Calu3 (cell line): ENCODE data around the gene GSTA4. TPM values are rescaled to one million over a fixed set of nuclear protein-coding genes. Genes with fewer than 3 reads are reported as not detected.
"Not testable (repeated sequence)": the region's sequence is repeated elsewhere in the genome, so short reads cannot be mapped to it uniquely, and the experiment has no call there.

Experiments
- Bru-seq: library from RNA; stranded (reverse); fragments of 400-500 nt; gene quantifications from one replicate; lab custom pipeline; 2021; lab: Mats Ljungman, UMichigan
- BruChase-seq, 2 experiments: library from RNA; stranded (reverse); fragments of 400-500 nt; gene quantifications; one replicate each; lab custom pipeline; 2021; lab: Mats Ljungman, UMichigan
- BruUV-seq: library from RNA; stranded (reverse); fragments of 400-500 nt; replicated peaks from 2 replicates; lab custom pipeline; 2021; lab: Mats Ljungman, UMichigan
- CTCF ChIA-PET: fragments of 300-600 bp; sonication (Branson Sonifier 250); formaldehyde crosslinking; loops from one replicate; lab custom pipeline; 2022; ENCODE audit warnings: antibody characterized with exemption; lab: Charles Lee
- DNase-seq: peaks from one replicate; pipeline ENCODE4 v3.0.0; 2022
- H3K27ac Mint-ChIP-seq: one replicate; pipeline ENCODE4 v1.8.0; 2022; ENCODE audit warnings: mixed read lengths; ENCODE audit not compliant: unreplicated experiment
- H3K27me3 Mint-ChIP-seq: one replicate; pipeline ENCODE4 v1.8.0; 2022; ENCODE audit warnings: mixed read lengths; ENCODE audit not compliant: unreplicated experiment
- H3K36me3 Mint-ChIP-seq: one replicate; pipeline ENCODE4 v1.8.0; 2022; ENCODE audit warnings: mild to moderate bottlenecking, moderate library complexity, mixed read lengths; ENCODE audit not compliant: insufficient read depth, unreplicated experiment
- H3K4me1 Mint-ChIP-seq: one replicate; pipeline ENCODE4 v1.8.0; 2022; ENCODE audit warnings: mild to moderate bottlenecking, low read depth, mixed read lengths; ENCODE audit not compliant: unreplicated experiment
- H3K4me3 Mint-ChIP-seq: one replicate; pipeline ENCODE4 v1.8.0; 2022; ENCODE audit warnings: mild to moderate bottlenecking, low read depth, moderate library complexity, mixed read lengths; ENCODE audit not compliant: unreplicated experiment
- H3K9me3 Mint-ChIP-seq: one replicate; pipeline ENCODE4 v1.8.0; 2022; ENCODE audit warnings: low read depth, mixed read lengths; ENCODE audit not compliant: unreplicated experiment
- CTCF ChIP-seq: fragments of 200-600 bp; IDR thresholded peaks from one replicate; pipeline ENCODE4 v1.8.0; 2022; ENCODE audit warnings: antibody characterized with exemption; ENCODE audit not compliant: unreplicated experiment
- intact Hi-C: fragments of 100-400 bp; cut with micrococcal nuclease; formaldehyde crosslinking; loops from one replicate; pipeline ENCODE4 v1.10.0; 2022; ENCODE audit not compliant: unreplicated experiment
- long read RNA-seq: library from polyadenylated mRNA; stranded (forward); transcript quantifications from one replicate; pipeline ENCODE4 v2.0.0, GENCODE V29; 2022
- total RNA-seq: library from RNA; stranded (reverse); gene quantifications from 2 replicates; pipeline ENCODE4 v1.2.3, GENCODE V29; 2022

The GSTA4 gene, protein sequence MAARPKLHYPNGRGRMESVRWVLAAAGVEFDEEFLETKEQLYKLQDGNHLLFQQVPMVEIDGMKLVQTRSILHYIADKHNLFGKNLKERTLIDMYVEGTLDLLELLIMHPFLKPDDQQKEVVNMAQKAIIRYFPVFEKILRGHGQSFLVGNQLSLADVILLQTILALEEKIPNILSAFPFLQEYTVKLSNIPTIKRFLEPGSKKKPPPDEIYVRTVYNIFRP
- total RNA-seq: 0.38 TPM in 1 of 2 replicates, not detected in the other
- Bru-seq, nascent RNA: percentile 24 among the genes with signal in this experiment
- percentile 19 among the genes with signal in this experiment for BruChase-seq, experiment 1, labeled RNA remaining after a 6-hour chase
- BruChase-seq, experiment 2, labeled RNA remaining after a 2-hour chase: percentile 21 among the genes with signal in this experiment
- long read RNA-seq: 0 reads

DNA sequence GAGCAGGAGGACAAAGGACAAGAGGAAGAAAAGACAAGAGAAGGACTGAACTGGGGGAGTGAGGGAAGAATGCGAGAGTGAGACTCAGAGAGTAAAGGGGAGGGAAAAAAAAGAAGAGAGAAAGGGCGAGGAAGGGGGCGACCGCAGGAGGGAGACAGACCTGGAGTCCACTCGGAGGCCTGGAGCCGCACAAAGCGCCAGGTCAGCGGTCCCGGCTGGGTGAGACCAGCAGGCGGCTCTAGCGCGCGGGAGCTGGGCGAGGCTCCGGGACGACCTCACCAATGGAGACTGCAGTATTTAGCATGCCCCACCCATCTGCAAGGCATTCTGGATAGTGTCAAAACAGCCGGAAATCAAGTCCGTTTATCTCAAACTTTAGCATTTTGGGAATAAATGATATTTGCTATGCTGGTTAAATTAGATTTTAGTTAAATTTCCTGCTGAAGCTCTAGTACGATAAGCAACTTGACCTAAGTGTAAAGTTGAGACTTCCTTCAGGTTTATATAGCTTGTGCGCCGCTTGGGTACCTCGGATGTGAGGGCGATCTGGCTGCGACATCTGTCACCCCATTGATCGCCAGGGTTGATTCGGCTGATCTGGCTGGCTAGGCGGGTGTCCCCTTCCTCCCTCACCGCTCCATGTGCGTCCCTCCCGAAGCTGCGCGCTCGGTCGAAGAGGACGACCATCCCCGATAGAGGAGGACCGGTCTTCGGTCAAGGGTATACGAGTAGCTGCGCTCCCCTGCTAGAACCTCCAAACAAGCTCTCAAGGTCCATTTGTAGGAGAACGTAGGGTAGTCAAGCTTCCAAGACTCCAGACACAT lies at the start of gene GSTA4:
GSTA4 (minus strand) TSS at position 196 of the 824 bp plus-strand sequence. CDS start 1,041 bp downstream, outside the sequence.
- TF ChIP-seq CTCF: peak; percentile 74
- Mint-ChIP-seq H3K4me1 (peaks cover 26% of the 10 kb centered on the region), H3K4me3 (peak within 1 kb of the TSS; percentile 84), H3K36me3 (peaks cover 28% of the 10 kb centered on the region), H3K27ac (peak within 1 kb of the TSS; percentile 88)
- not testable (repeated sequence) for H3K27me3 Mint-ChIP-seq, H3K9me3 Mint-ChIP-seq, BruUV-seq
- DNase-seq: peak; percentile 97
- intact Hi-C loops: loop anchor here (10.0 kb wide), 1 partner anchor 270 kb away; no protein-coding TSS in a partner anchor
- CTCF ChIA-PET: interaction anchor here (0.7 to 1.4 kb wide), 6 partner anchors 11 to 271 kb away, joined by 3 to 5 read pairs (median 3); partner anchors contain the start of gene FBXO9

DNA sequence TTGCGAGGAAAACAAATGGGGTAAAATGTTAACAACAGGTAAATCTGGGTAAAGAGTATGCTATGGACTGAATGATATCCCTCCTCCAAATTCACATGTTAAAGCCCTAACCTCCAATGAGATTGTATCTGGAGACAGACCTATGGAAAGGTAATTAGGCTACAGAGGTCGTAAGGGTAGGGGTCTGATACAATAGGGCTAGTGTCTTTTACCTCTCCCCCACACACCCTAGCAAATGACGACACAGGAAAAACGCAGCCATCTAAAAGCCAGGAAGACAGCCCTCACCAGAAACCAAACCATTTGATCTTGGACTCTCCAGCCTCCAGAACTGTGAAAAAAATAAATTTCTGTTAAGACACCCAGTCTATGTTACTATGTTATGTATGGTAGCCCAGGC lies 49.5 kb upstream of the GSTA4 start:
- no peak for DNase-seq
- no peak for TF ChIP-seq CTCF
- no TSS peak for BruUV-seq
- H3K4me3 Mint-ChIP-seq: no peak overlapping the region
- intact Hi-C loops: no loop called here
- H3K27ac Mint-ChIP-seq: no peak overlapping the region
- H3K36me3 Mint-ChIP-seq: no peaks in the 10 kb centered on the region
- no peaks in the 10 kb centered on the region for H3K9me3 Mint-ChIP-seq
- no peaks in the 10 kb centered on the region for H3K27me3 Mint-ChIP-seq
- CTCF ChIA-PET: no interaction called here
- peaks cover 37% of the 10 kb centered on the region for H3K4me1 Mint-ChIP-seq

- TF ChIP-seq CTCF: no peak
- Mint-ChIP-seq H3K27me3 (no peaks in the 10 kb centered on the region), H3K36me3 (no peaks in the 10 kb centered on the region), H3K27ac (no peak overlapping the region), H3K4me3 (no peak overlapping the region), H3K4me1 (peaks cover 36% of the 10 kb centered on the region), H3K9me3 (no peaks in the 10 kb centered on the region)
- no TSS peak for BruUV-seq
- CTCF ChIA-PET: interaction anchor here (0.6 kb wide), 1 partner anchor 36 kb away, joined by 4 read pairs; no protein-coding TSS in a partner anchor
- intact Hi-C loops: no loop called here
- DNase-seq: no peak
Measured at GRCh38 chr6:53044071-53044470, 49.0 kb upstream of the GSTA4 start.

- CTCF ChIA-PET: interaction anchor here (0.6 kb wide), 1 partner anchor 35 kb away, joined by 4 read pairs; no protein-coding TSS in a partner anchor
- H3K27ac Mint-ChIP-seq: no peak overlapping the region
- no TSS peak for BruUV-seq
- H3K4me3 Mint-ChIP-seq: no peak overlapping the region
- intact Hi-C loops: no loop called here
- peaks cover 31% of the 10 kb centered on the region for H3K4me1 Mint-ChIP-seq
- no peaks in the 10 kb centered on the region for H3K27me3 Mint-ChIP-seq
- no peaks in the 10 kb centered on the region for H3K9me3 Mint-ChIP-seq
- no peak for TF ChIP-seq CTCF
- no peaks in the 10 kb centered on the region for H3K36me3 Mint-ChIP-seq
- no peak for DNase-seq
Measured at GRCh38 chr6:53043581-53043980, 48.5 kb upstream of the GSTA4 start.
